COR-L47 (cell line): ENCODE results near the gene NAV2.

Source experiments
- DNase-seq: peaks from one replicate; lab custom pipeline; 2025; lab: John Stamatoyannopoulos, UW

NAV2 gene

GRCh38 chr11:19687392-19687791 lies 25.2 kb upstream of the NAV2 start:
- no peak for DNase-seq

- no peak for DNase-seq
Observed at GRCh38 chr11:19689281-19690000, 23.2 kb upstream of the NAV2 start.

- no peak for DNase-seq
Observed at GRCh38 chr11:19690885-19691284, 21.8 kb upstream of the NAV2 start.

DNA sequence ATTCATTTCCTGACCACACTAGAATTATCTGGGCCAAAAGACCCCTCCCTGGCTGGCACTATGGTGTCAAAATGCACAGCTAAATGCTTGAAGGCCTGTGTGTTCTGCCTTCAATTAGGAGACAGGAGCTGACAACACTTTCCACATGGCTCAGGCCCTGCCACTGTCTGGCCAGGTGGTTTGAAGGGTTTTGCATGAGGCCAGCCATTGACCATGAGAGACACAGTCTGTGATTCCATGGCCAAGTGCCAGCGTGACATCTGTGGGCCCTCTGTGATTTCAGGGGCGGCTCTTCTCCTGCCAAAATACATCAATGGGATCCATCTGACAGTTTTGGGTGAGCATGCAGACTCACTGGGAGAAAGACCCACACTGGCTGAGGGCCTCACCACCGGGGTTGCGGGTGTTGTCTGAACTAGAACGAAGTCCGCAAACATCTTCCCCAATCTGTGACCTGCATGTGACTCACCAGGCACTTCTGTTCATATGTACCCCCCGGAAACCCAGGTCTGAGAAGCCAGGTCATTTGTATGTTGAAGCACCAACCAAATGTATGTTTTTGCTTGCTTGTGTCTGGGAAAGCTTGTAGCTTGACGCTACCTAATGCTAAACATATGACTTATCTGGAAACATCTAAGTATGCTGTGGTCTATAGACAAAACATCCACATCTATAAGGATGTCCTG lies 20.7 kb upstream of the NAV2 start:
- DNase-seq, result no peak

GRCh38 chr11:19693146-19693545 lies 19.5 kb upstream of the NAV2 start:
- DNase-seq, result no peak

- DNase-seq, result no peak
Observed at GRCh38 chr11:19694796-19695345, 17.8 kb upstream of the NAV2 start.

GRCh38 chr11:19696073-19696472 lies 16.6 kb upstream of the NAV2 start:
- no peak for DNase-seq

- DNase-seq, result no peak
Observed at GRCh38 chr11:19696904-19697303, 15.7 kb upstream of the NAV2 start.

GRCh38 chr11:19697721-19698121 lies 14.9 kb upstream of the NAV2 start:
- no peak for DNase-seq

- DNase-seq, result no peak
Observed at GRCh38 chr11:19698493-19699292, 13.9 kb upstream of the NAV2 start.

GRCh38 chr11:19701421-19701820 lies 11.2 kb upstream of the NAV2 start:
- DNase-seq, result no peak

GRCh38 chr11:19702620-19703019 lies 10.0 kb upstream of the NAV2 start:
- no peak for DNase-seq

DNA sequence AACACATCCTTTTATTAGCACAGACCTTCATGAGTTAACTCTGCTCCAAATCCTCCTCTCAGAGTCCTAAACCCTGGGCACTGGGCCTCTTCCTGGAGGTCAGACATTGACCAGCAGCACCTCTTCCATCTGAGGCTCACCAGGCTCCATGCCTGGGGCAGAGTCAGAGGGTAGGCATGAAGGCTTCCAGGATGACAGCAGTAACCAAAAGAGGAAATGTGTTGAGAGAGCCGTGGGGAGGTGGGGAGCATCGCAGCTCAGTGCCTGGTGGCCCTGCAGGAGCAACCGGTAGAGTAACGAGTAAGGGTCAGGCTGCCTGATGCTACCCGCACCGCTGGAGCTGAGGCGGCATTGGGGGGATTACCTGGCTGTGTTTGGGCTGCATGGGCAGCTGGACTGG lies 9.4 kb upstream of the NAV2 start:
- no peak for DNase-seq

DNA sequence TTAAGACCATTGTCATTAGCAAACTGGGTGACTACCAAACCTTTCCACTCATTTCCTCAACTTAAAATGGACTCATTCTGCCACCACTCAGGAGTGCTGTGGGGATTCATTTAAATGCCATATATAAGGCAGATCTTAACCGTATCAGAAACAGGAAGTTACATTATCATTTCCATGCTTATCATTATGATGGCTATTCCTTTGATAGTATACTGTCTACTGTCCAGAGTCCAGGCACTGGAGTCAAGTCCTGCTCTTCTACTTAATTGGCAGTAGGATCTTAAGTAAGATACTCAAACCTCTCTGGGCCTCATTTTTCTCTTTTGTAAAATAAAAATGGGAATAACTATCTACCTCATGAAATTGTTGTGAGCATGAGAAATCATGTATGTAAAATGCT lies 8.4 kb upstream of the NAV2 start:
- no peak for DNase-seq

- DNase-seq, result no peak
Observed at GRCh38 chr11:19705936-19706335, 6.7 kb upstream of the NAV2 start.

GRCh38 chr11:19711911-19712280 lies 741 bp upstream of the NAV2 start:
- no peak for DNase-seq

DNA sequence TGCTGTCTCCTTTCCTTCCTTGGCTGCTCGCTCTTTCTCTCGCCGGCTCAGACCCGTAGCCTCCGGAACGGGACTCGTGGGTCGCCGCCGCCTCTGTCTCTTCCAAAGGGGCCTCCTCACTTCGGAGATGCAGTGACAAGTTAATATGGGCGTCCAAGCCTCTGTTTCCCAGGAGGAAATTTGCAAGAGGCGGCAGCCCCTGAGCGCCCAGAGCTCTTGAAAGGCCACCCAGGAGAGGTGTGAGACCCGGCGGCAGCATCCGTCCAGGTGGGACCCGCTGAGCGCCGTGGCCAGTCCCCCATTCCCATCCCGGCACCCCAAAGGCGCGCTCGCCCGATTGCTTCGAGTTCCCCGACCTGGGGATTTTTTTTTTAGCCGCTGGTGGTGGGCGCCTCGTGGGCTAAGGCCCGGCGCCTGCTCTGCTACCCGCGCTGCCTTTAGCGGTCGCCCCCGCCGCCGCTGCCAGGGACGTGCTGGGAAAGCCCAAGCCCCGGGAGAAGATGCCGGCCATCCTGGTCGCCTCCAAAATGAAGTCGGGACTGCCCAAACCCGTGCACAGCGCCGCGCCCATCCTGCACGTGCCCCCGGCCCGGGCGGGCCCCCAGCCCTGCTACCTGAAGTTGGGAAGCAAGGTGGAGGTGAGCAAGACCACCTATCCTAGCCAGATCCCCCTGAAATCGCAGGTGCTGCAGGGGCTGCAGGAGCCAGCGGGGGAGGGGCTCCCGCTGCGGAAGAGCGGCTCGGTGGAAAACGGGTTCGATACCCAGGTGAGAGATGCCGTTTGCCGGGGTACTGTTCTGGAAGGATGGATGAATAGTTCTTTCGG lies 772 bp downstream of the NAV2 start:
- DNase-seq, result no peak

GRCh38 chr11:19714022-19714386 lies 1.4 kb downstream of the NAV2 start:
- DNase-seq, result no peak

DNA sequence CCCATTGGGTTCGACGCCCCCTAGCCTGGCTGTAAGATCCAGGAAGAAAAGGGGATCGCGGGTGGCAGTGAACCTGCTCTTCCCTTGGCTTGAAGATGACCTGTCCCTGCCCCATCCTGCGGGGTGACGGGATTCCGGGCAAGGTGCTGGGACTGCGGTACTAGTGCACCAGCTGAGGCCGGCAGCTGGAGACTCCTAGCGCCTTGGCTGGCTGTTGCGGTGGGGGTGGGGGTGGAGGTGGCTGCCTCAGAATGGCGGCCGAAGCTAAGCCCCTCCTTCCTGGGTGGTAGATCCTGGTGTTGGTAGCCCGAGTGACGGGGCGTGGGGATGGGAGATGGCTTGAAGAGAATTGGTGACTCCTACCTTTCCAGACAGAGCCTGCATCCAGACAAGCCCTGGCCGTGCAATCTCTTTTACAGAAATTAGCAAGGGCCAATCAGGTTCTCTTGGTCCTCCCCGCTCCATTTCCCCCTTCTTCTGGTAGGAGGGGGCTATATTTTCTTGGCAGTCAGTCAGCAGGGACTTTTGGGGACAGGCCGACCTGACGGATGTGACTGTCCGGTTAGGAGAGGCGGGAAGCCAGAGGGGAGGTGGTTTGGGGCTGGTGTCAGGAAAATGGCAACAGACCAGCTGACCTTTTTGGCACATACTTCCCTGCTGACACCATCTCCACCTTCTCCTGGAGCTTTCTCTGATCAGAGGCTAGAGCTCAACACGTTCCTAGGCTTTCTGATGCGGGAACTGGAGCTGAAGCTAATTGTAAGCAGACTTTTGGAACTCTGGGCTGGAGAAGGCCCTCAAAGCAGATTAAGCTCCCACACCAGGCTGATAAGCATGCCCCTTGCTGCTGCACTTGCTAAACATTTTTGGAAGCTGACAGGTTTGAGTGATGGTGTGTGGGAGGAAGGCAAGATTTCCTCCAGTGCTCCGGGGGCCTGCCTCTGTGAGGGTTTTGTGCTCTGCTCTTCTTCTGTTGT lies 2.0 kb downstream of the NAV2 start:
- DNase-seq, result no peak

DNA sequence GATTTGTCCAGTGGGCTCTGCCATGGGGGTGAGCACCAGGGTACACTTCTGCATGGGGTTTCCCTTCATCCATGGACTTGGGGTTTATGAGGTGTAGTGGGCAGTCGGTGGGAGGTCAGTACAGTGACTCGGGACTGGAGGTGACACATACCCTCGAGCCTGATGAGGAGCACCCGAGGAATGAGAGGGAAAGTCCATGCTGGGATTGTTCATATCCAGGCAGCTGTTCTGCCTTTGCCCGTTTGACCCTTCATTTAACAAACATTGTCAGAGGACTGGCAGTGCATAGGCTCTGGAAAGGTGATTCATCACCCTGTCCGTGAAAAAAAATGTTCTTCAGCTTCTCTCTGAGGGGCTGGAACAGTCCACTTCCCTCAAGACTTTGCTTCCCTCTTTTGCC lies 2.7 kb downstream of the NAV2 start:
- DNase-seq, result no peak

GRCh38 chr11:19718051-19718450 lies 5.4 kb downstream of the NAV2 start:
- DNase-seq, result no peak
